Measurements from ENCODE around the gene CDKN1B. TPM values are rescaled to one million over a fixed set of nuclear protein-coding genes. Genes with fewer than 3 reads are reported as not detected.

The CDKN1B gene
- total and polyA plus RNA-seq, 2 donors (not counting 3 experiments of a cell fraction or from before 2014, with no cell fraction given): 12.7 to 40.8 TPM

GRCh38 chr12:12764824-12765223 is 47.7 kb downstream of the CDKN1B start:
- H4K20me1 ChIP-seq (replicated peaks; ENCODE audit: control insufficient read depth, extremely low read depth, insufficient read depth, low read length): no peaks in the 10 kb centered on the region
- H3K79me2 ChIP-seq (ENCODE audit: control insufficient read depth, insufficient read depth, low read length): no peaks in the 10 kb centered on the region
- no peak overlapping the region for H3K9ac ChIP-seq (replicated peaks; ENCODE audit: extremely low read depth, insufficient read depth, low read length)
- H3K4me3 ChIP-seq (replicated peaks in 1 of 3; ENCODE audit: insufficient read depth in 1 of 3, low read depth in 1 of 3, low read length in 3 of 3): no peak overlapping the region
- no peaks in the 10 kb centered on the region for H3K9me3 ChIP-seq (replicated peaks; ENCODE audit: control insufficient read depth, insufficient read depth, low read length)
- FAIRE-seq (no peak), DNase-seq (ENCODE audit: low read depth, low spot score) (no peak)
- dilution Hi-C loops (cut with MboI; ENCODE audit: extremely low pct_ligation_motif_present, low sequenced_read_pairs): no loop called here
- no peak overlapping the region for H3K27ac ChIP-seq (ENCODE audit: insufficient read depth, low read depth, low read length)
- BruUV-seq (replicated peaks): no TSS peak
- H3K9me1 ChIP-seq (replicated peaks; ENCODE audit: control insufficient read depth, extremely low read depth, insufficient read depth, low read length): no peaks in the 10 kb centered on the region
- H3K4me1 ChIP-seq (ENCODE audit: control insufficient read depth, extremely low read depth, insufficient read depth, low read length): no peaks in the 10 kb centered on the region
- TF ChIP-seq, protein P1, sequence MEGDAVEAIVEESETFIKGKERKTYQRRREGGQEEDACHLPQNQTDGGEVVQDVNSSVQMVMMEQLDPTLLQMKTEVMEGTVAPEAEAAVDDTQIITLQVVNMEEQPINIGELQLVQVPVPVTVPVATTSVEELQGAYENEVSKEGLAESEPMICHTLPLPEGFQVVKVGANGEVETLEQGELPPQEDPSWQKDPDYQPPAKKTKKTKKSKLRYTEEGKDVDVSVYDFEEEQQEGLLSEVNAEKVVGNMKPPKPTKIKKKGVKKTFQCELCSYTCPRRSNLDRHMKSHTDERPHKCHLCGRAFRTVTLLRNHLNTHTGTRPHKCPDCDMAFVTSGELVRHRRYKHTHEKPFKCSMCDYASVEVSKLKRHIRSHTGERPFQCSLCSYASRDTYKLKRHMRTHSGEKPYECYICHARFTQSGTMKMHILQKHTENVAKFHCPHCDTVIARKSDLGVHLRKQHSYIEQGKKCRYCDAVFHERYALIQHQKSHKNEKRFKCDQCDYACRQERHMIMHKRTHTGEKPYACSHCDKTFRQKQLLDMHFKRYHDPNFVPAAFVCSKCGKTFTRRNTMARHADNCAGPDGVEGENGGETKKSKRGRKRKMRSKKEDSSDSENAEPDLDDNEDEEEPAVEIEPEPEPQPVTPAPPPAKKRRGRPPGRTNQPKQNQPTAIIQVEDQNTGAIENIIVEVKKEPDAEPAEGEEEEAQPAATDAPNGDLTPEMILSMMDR (IDR thresholded peaks at IDR 0.05; ENCODE audit: extremely low read depth in 1 of 2, insufficient read depth in 1 of 2, low read depth in 1 of 2, low read length in 2 of 2): no peak
- no peak overlapping the region for H3K4me2 ChIP-seq (ENCODE audit: insufficient read depth, low read length)
- no peak overlapping the region for H2AFZ ChIP-seq (ENCODE audit: low read depth, low read length)
- CTCF ChIA-PET: no interaction called here
- POLR2A ChIA-PET: no interaction called here
- H3K27me3 ChIP-seq (ENCODE audit: control insufficient read depth in 2 of 2, insufficient read depth in 2 of 2, low read length in 2 of 2): no peaks in the 10 kb centered on the region
- intact Hi-C loops (cut with micrococcal nuclease): no loop called here
- no peaks in the 10 kb centered on the region for H3K36me3 ChIP-seq (ENCODE audit: control insufficient read depth in 2 of 2, extremely low read depth in 1 of 2, insufficient read depth in 2 of 2, low read length in 2 of 2)

DNA sequence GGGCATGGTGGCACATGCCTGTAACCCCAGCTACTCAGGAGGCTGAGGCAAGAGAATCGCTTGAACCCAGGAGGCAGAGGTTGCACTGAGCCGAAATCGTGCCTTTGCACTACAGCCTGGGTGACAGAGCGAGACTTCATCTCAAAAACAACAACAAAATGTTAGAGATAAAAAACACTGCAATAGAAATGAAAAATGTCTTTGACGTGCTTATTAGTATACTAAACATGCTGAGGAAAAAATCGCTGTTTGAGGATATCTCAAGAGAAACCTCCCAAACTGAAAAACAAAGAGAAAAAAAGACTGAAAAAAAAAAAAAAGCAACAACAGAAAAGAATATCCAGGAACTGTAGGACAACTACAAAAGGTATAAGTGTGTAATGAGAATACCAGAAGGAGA is 53.1 kb downstream of the CDKN1B start:
- dilution Hi-C loops (cut with MboI; ENCODE audit: extremely low pct_ligation_motif_present, low sequenced_read_pairs): no loop called here
- no peak for FAIRE-seq

More for the DNA sequence above, 53.1 kb downstream of the CDKN1B start:
- Histone ChIP-seq H3K9me3 (replicated peaks; ENCODE audit: control insufficient read depth, insufficient read depth, low read length) (no peaks in the 10 kb centered on the region), H3K4me1 (ENCODE audit: control insufficient read depth, extremely low read depth, insufficient read depth, low read length) (peaks cover 6% of the 10 kb centered on the region), H3K9ac (replicated peaks; ENCODE audit: extremely low read depth, insufficient read depth, low read length) (no peak overlapping the region), H3K36me3 (ENCODE audit: control insufficient read depth in 2 of 2, extremely low read depth in 1 of 2, insufficient read depth in 2 of 2, low read length in 2 of 2) (no peaks in the 10 kb centered on the region), H3K9me1 (replicated peaks; ENCODE audit: control insufficient read depth, extremely low read depth, insufficient read depth, low read length) (no peaks in the 10 kb centered on the region), H3K4me2 (ENCODE audit: insufficient read depth, low read length) (no peak overlapping the region), H3K4me3 (replicated peaks in 1 of 3; ENCODE audit: insufficient read depth in 1 of 3, low read depth in 1 of 3, low read length in 3 of 3) (no peak overlapping the region), H3K79me2 (ENCODE audit: control insufficient read depth, insufficient read depth, low read length) (no peaks in the 10 kb centered on the region), H2AFZ (ENCODE audit: low read depth, low read length) (no peak overlapping the region), H3K27me3 (ENCODE audit: control insufficient read depth in 2 of 2, insufficient read depth in 2 of 2, low read length in 2 of 2) (no peaks in the 10 kb centered on the region), H3K27ac (ENCODE audit: insufficient read depth, low read depth, low read length) (no peak overlapping the region), H4K20me1 (replicated peaks; ENCODE audit: control insufficient read depth, extremely low read depth, insufficient read depth, low read length) (no peaks in the 10 kb centered on the region)
- no TSS peak for BruUV-seq (replicated peaks)
- no peak for TF ChIP-seq MAX (IDR thresholded peaks at IDR 0.05; ENCODE audit: insufficient read depth, insufficient read length)
- TF ChIP-seq MYC (IDR thresholded peaks at IDR 0.05; ENCODE audit: low read depth, low read length): no peak
- TF ChIP-seq, protein P1 (IDR thresholded peaks at IDR 0.05; ENCODE audit: extremely low read depth in 1 of 2, insufficient read depth in 1 of 2, low read depth in 1 of 2, low read length in 2 of 2): no peak
- no peak for TF ChIP-seq FOS (IDR thresholded peaks at IDR 0.05; ENCODE audit: borderline replicate concordance, insufficient read depth, low read length)
- TF ChIP-seq JUN (IDR thresholded peaks at IDR 0.05; ENCODE audit: borderline replicate concordance, insufficient read depth, insufficient read length, low read depth): no peak
- no peak for TF ChIP-seq EZH2 (IDR thresholded peaks at IDR 0.05; ENCODE audit: borderline replicate concordance, low read depth, low read length, severe bottlenecking)
- no peak for TF ChIP-seq POLR2A (IDR thresholded peaks at IDR 0.05; ENCODE audit: low read depth, low read length)
- TF ChIP-seq POLR2AphosphoS5 (IDR thresholded peaks at IDR 0.05; ENCODE audit: insufficient read depth, low read depth, low read length): no peak
- TF ChIP-seq GATA2 (IDR thresholded peaks at IDR 0.05; ENCODE audit: insufficient read depth, insufficient read length, low read depth, low read length): no peak
- POLR2A ChIA-PET: no interaction called here
- CTCF ChIA-PET: no interaction called here
- no peak for DNase-seq (ENCODE audit: low read depth, low spot score)
- intact Hi-C loops (cut with micrococcal nuclease): no loop called here

Measured in endothelial cell of umbilical vein (primary cell).